Endothelial cell of umbilical vein (primary cell): Measurements from ENCODE around the gene MEPCE. TPM values are rescaled to one million over a fixed set of nuclear protein-coding genes. Genes with fewer than 3 reads are reported as not detected.

Experiments
- BruUV-seq: library from RNA; stranded (reverse); fragments of 400-500 nt; replicated peaks from 2 replicates; lab custom pipeline; 2021; lab: Mats Ljungman, UMichigan
- CTCF ChIA-PET: fragments of 300-600, 350-600 bp; sonication (Branson Sonifier 250); formaldehyde crosslinking; loops from one replicate; lab custom pipeline; 2021; ENCODE audit warnings: antibody characterized with exemption, inconsistent platforms; lab: Charles Lee
- POLR2A ChIA-PET: fragments of 300-600, 350-600 bp; sonication (Branson Sonifier 250); formaldehyde crosslinking; loops from one replicate; lab custom pipeline; 2021; ENCODE audit warnings: antibody characterized with exemption, inconsistent platforms; lab: Charles Lee
- DNase-seq: peaks from one replicate; pipeline ENCODE4 v3.0.0-alpha.2; 2011; ENCODE audit warnings: low read depth, low spot score
- FAIRE-seq: peaks from 2 replicates; lab custom pipeline; 2011; peaks lifted over from hg19 to GRCh38; lab: Jason Lieb, UNC
- H2AFZ ChIP-seq: 2 replicates; pipeline ENCODE4 v1.6.0; 2012; ENCODE audit warnings: low read depth, low read length, control low read depth, inconsistent platforms
- H3K27ac ChIP-seq: 2 replicates; pipeline ENCODE4 v1.5.1; 2011; ENCODE audit warnings: low read depth, mild to moderate bottlenecking, control low read depth, low read length, moderate library complexity; ENCODE audit not compliant: insufficient read depth
- H3K27me3 ChIP-seq, 2 experiments: 2 replicates each; pipeline versions ENCODE4 v1.6.0 to v1.6.1; 2011; ENCODE audit warnings: low read length in 2 of 2, mixed read lengths in 1 of 2; ENCODE audit not compliant: control insufficient read depth in 2 of 2, insufficient read depth in 2 of 2
- H3K36me3 ChIP-seq, 2 experiments: 2 replicates in 1 of 2; 3 replicates in 1 of 2; pipeline ENCODE4 v1.5.1; 2011; ENCODE audit warnings: low read length in 2 of 2, mild to moderate bottlenecking in 1 of 2, moderate library complexity in 1 of 2; ENCODE audit not compliant: control insufficient read depth in 2 of 2, insufficient read depth in 2 of 2; ENCODE audit errors: extremely low read depth in 1 of 2
- H3K4me1 ChIP-seq: 3 replicates; pipeline ENCODE4 v1.5.1; 2011; ENCODE audit warnings: mild to moderate bottlenecking, low read length; ENCODE audit not compliant: control insufficient read depth, insufficient read depth; ENCODE audit errors: extremely low read depth
- H3K4me2 ChIP-seq: 2 replicates; pipeline ENCODE4 v1.6.1; 2011; ENCODE audit warnings: low read length, control low read depth, mixed read lengths; ENCODE audit not compliant: insufficient read depth
- H3K4me3 ChIP-seq, 3 experiments: fragments of 200-600 bp in 1 of 3; sonication (generic), shearing (Covaris generic) in 1 of 3; replicated peaks in 1 of 3; 2 replicates each; pipeline ENCODE4 v1.5.1; 2011 to 2016; ENCODE audit warnings: control low read depth in 3 of 3, low read length in 3 of 3, mild to moderate bottlenecking in 2 of 3, inconsistent platforms in 1 of 3, low read depth in 1 of 3, moderate library complexity in 1 of 3; ENCODE audit not compliant: insufficient read depth in 1 of 3
- H3K79me2 ChIP-seq: 2 replicates; pipeline ENCODE4 v1.6.0; 2012; ENCODE audit warnings: low read length, inconsistent platforms; ENCODE audit not compliant: control insufficient read depth, insufficient read depth
- H3K9ac ChIP-seq: replicated peaks from 2 replicates; pipeline ENCODE3; 2011; ENCODE audit warnings: low read length, control low read depth; ENCODE audit not compliant: insufficient read depth; ENCODE audit errors: extremely low read depth
- H3K9me1 ChIP-seq: replicated peaks from 3 replicates; pipeline ENCODE4 v1.6.0; 2011; ENCODE audit warnings: mild to moderate bottlenecking, low read length; ENCODE audit not compliant: control insufficient read depth, insufficient read depth; ENCODE audit errors: extremely low read depth
- H3K9me3 ChIP-seq: replicated peaks from 2 replicates; pipeline ENCODE4 v1.5.1; 2012; ENCODE audit warnings: low read length, inconsistent platforms; ENCODE audit not compliant: control insufficient read depth, insufficient read depth
- H4K20me1 ChIP-seq: replicated peaks from 2 replicates; pipeline ENCODE3; 2011; ENCODE audit warnings: mild to moderate bottlenecking, low read length; ENCODE audit not compliant: control insufficient read depth, insufficient read depth; ENCODE audit errors: extremely low read depth
- CTCF ChIP-seq, 2 donors: IDR thresholded peaks; 1 replicate in 1 of 2; 2 replicates in 1 of 2; pipeline ENCODE4 v1.5.1; 2011; ENCODE audit warnings: low read length in 2 of 2, mild to moderate bottlenecking in 2 of 2, moderate library complexity in 2 of 2, control low read depth in 1 of 2, inconsistent platforms in 1 of 2, low read depth in 1 of 2; ENCODE audit not compliant: insufficient read depth in 1 of 2; ENCODE audit errors: extremely low read depth in 1 of 2
- FOS ChIP-seq: IDR thresholded peaks from 2 replicates; pipeline ENCODE4 v1.6.1; 2011; ENCODE audit warnings: mild to moderate bottlenecking, low read length, moderate library complexity, borderline replicate concordance; ENCODE audit not compliant: insufficient read depth
- GATA2 ChIP-seq: IDR thresholded peaks from 2 replicates; pipeline ENCODE4 v1.7.0; 2011; ENCODE audit warnings: low read depth, mild to moderate bottlenecking, moderate library complexity, mixed read lengths, low read length; ENCODE audit not compliant: insufficient read length, insufficient read depth
- MAX ChIP-seq: IDR thresholded peaks from 2 replicates; pipeline ENCODE4 v1.6.1; 2011; ENCODE audit not compliant: insufficient read depth, insufficient read length
- MYC ChIP-seq: IDR thresholded peaks from one replicate; pipeline ENCODE4 v1.6.1; 2011; ENCODE audit warnings: mild to moderate bottlenecking, low read depth, low read length
- POLR2AphosphoS5 ChIP-seq: IDR thresholded peaks from 2 replicates; pipeline ENCODE4 v1.6.1; 2012; ENCODE audit warnings: low read depth, mild to moderate bottlenecking, control low read depth, low read length, moderate library complexity; ENCODE audit not compliant: insufficient read depth
- dilution Hi-C: fragments of 300-500 bp; cut with MboI; formaldehyde crosslinking; loops from one replicate; pipeline ENCODE4 v1.15.0; 2019; ENCODE audit warnings: low sequenced_read_pairs; ENCODE audit not compliant: extremely low pct_ligation_motif_present
- intact Hi-C: fragments of 100-400 bp; cut with micrococcal nuclease; formaldehyde crosslinking; loops from one replicate; pipeline ENCODE4 v1.10.0; 2022
- polyA plus RNA-seq, 4 experiments: library from polyadenylated mRNA; depleted of rRNA in 3 of 4; stranded (reverse) in 3 of 4; unstranded in 1 of 4; fragments of >200 nt; gene quantifications; 2 replicates each; pipeline versions ENCODE4 v1.2.1 to v1.2.3, GENCODE V29; 2011 to 2012; ENCODE audit warnings: missing spikeins in 1 of 4
- total RNA-seq: library from RNA; stranded (reverse); gene quantifications from 2 replicates; pipeline ENCODE4 v1.2.3, GENCODE V29; 2021

Gene MEPCE
- total and polyA plus RNA-seq, 2 donors (not counting 3 experiments of a cell fraction or from before 2014, with no cell fraction given) = 23.3 to 45.8 TPM

- Histone ChIP-seq H3K27ac (no peak overlapping the region), H3K4me3 (no peak overlapping the region), H3K9me1 (no peaks in the 10 kb centered on the region), H3K27me3 (no peaks in the 10 kb centered on the region), H3K79me2 (no peaks in the 10 kb centered on the region), H3K36me3 (peaks cover 0 to 7% of the 10 kb centered on the region in 2 experiments), H2AFZ (no peak overlapping the region), H4K20me1 (no peaks in the 10 kb centered on the region), H3K4me2 (no peak overlapping the region), H3K4me1 (peaks cover 10% of the 10 kb centered on the region), H3K9ac (no peak overlapping the region), H3K9me3 (no peaks in the 10 kb centered on the region)
- DNase-seq (no peak), FAIRE-seq (no peak)
- CTCF ChIA-PET = interaction anchor here (3.8 kb wide), 1 partner anchor 12 kb away, joined by 16 read pairs; no protein-coding TSS in a partner anchor
- no TSS peak for BruUV-seq
- POLR2A ChIA-PET = no interaction called here
- dilution Hi-C loops = no loop called here
- intact Hi-C loops = no loop called here
- TF ChIP-seq MAX (no peak), CTCF (IDR thresholded peaks at IDR 0.05; ENCODE audit: extremely low read depth in 1 of 2, insufficient read depth in 1 of 2, low read depth in 1 of 2, low read length in 2 of 2) (no peak), POLR2AphosphoS5 (no peak), MYC (no peak), GATA2 (no peak), FOS (no peak)
Observed at GRCh38 chr7:100456562-100456961, 26.9 kb downstream of the MEPCE start.
